Ishikawa (cell line): Measurements from ENCODE around the gene EPS8.

Experiments
- CEBPB ChIP-seq: IDR thresholded peaks from 2 replicates; pipeline ENCODE4 v1.6.1; 2012
- CREB1 ChIP-seq: IDR thresholded peaks from 2 replicates; pipeline ENCODE4 v1.6.1; 2012; ENCODE audit warnings: low read depth
- EGR1 ChIP-seq: IDR thresholded peaks from 2 replicates; pipeline ENCODE4 v1.6.1; 2012
- EP300 ChIP-seq: IDR thresholded peaks from 2 replicates; pipeline ENCODE4 v1.6.1; 2012; ENCODE audit warnings: borderline replicate concordance
- FOXM1 ChIP-seq: IDR thresholded peaks from 2 replicates; pipeline ENCODE4 v1.6.1; 2012; ENCODE audit warnings: low read depth, borderline replicate concordance
- MAX ChIP-seq: IDR thresholded peaks from 2 replicates; pipeline ENCODE4 v1.6.1; 2012
- NFIC ChIP-seq: IDR thresholded peaks from 2 replicates; pipeline ENCODE4 v1.6.1; 2012
- RAD21 ChIP-seq: IDR thresholded peaks from 2 replicates; pipeline ENCODE4 v1.6.1; 2012; ENCODE audit warnings: low read depth
- REST ChIP-seq: IDR thresholded peaks from 2 replicates; pipeline ENCODE4 v1.6.1; 2012; ENCODE audit warnings: low read depth, mild to moderate bottlenecking
- TAF1 ChIP-seq: IDR thresholded peaks from 2 replicates; pipeline ENCODE4 v1.6.1; 2012; ENCODE audit warnings: low read depth, mild to moderate bottlenecking
- TCF12 ChIP-seq: IDR thresholded peaks from 2 replicates; pipeline ENCODE4 v1.6.1; 2012; ENCODE audit warnings: low read depth
- TEAD4 ChIP-seq: IDR thresholded peaks from 2 replicates; pipeline ENCODE4 v1.6.1; 2012
- USF1 ChIP-seq: IDR thresholded peaks from 2 replicates; pipeline ENCODE4 v1.6.1; 2012
- YY1 ChIP-seq: IDR thresholded peaks from 2 replicates; pipeline ENCODE4 v1.6.1; 2012; ENCODE audit warnings: low read depth
- ZBTB7A ChIP-seq: IDR thresholded peaks from 2 replicates; pipeline ENCODE4 v1.6.1; 2012; ENCODE audit warnings: low read depth

Gene EPS8

GRCh38 chr12:15751741-15752140 is 37.4 kb downstream of the EPS8 start:
- TF ChIP-seq CREB1 (no peak), USF1 (no peak)

GRCh38 chr12:15749937-15750336 is 39.3 kb downstream of the EPS8 start:
- TF ChIP-seq TEAD4 (no peak), NFIC (no peak)

GRCh38 chr12:15741082-15741481 is 48.1 kb downstream of the EPS8 start:
- no peak for TF ChIP-seq TEAD4
- no peak for TF ChIP-seq CEBPB
- no peak for TF ChIP-seq USF1
- no peak for TF ChIP-seq TCF12
- TF ChIP-seq EGR1 = no peak
- no peak for TF ChIP-seq NFIC
- no peak for TF ChIP-seq ZBTB7A
- no peak for TF ChIP-seq MAX
- no peak for TF ChIP-seq FOXM1
- no peak for TF ChIP-seq CREB1

GRCh38 chr12:15738438-15739015 is 50.7 kb downstream of the EPS8 start:
- TF ChIP-seq FOXM1 (no peak), NFIC (no peak), MAX (no peak), TEAD4 (no peak), TAF1 (no peak)

- no peak for TF ChIP-seq FOXM1
- TF ChIP-seq CREB1 = no peak
- no peak for TF ChIP-seq ZBTB7A
- no peak for TF ChIP-seq TCF12
- TF ChIP-seq YY1 = no peak
- TF ChIP-seq MAX = no peak
- no peak for TF ChIP-seq CEBPB
- no peak for TF ChIP-seq TAF1
- no peak for TF ChIP-seq EP300
- TF ChIP-seq USF1 = no peak
- TF ChIP-seq TEAD4 = no peak
- TF ChIP-seq EGR1 = no peak
- no peak for TF ChIP-seq REST
- no peak for TF ChIP-seq NFIC
- no peak for TF ChIP-seq RAD21
Measured at GRCh38 chr12:15735837-15736615, 53.2 kb downstream of the EPS8 start.

GRCh38 chr12:15733136-15733535 is 56.1 kb downstream of the EPS8 start:
- no peak for TF ChIP-seq TAF1
- no peak for TF ChIP-seq TCF12
- no peak for TF ChIP-seq REST
- no peak for TF ChIP-seq RAD21
- TF ChIP-seq EP300 = no peak
- no peak for TF ChIP-seq CREB1
- no peak for TF ChIP-seq CEBPB
- TF ChIP-seq NFIC = no peak
- no peak for TF ChIP-seq FOXM1
- no peak for TF ChIP-seq USF1
- no peak for TF ChIP-seq EGR1
- no peak for TF ChIP-seq TEAD4
- TF ChIP-seq MAX = no peak
- no peak for TF ChIP-seq ZBTB7A
